GM18951 (cell line): ENCODE measurements around the gene NRXN3.
"Not testable (repeated sequence)": the region's sequence is repeated elsewhere in the genome, so short reads cannot be mapped to it uniquely, and the experiment has no call there.

Experiments
- POLR2A ChIP-seq: IDR thresholded peaks from 4 replicates; pipeline ENCODE4 v1.6.1; 2011; ENCODE audit warnings: mild to moderate bottlenecking; ENCODE audit not compliant: insufficient read length, insufficient read depth; ENCODE audit errors: extremely low read depth
- in situ Hi-C: fragments of 300-500 bp; cut with MboI; formaldehyde crosslinking; loops from one replicate; pipeline ENCODE4 v1.12.0; 2022; ENCODE audit warnings: low sequenced_read_pairs, mixed read lengths, inconsistent platforms; ENCODE audit not compliant: unreplicated experiment

Gene NRXN3

GRCh38 chr14:78535041-78535440 is 364.9 kb downstream of the NRXN3 start:
- no peak for TF ChIP-seq POLR2A

GRCh38 chr14:78541788-78542187 is 371.6 kb downstream of the NRXN3 start:
- in situ Hi-C loops = not testable (repeated sequence)

More at GRCh38 chr14:78535041-78535440, 364.9 kb downstream of the NRXN3 start:
- in situ Hi-C loops = no loop called here

GRCh38 chr14:78543433-78543832 is 373.3 kb downstream of the NRXN3 start:
- in situ Hi-C loops = no loop called here
- TF ChIP-seq POLR2A = no peak

GRCh38 chr14:78561074-78561473 is 390.9 kb downstream of the NRXN3 start:
- in situ Hi-C loops = no loop called here
- no peak for TF ChIP-seq POLR2A

- TF ChIP-seq POLR2A = no peak
- in situ Hi-C loops = no loop called here
Observed at GRCh38 chr14:78566026-78566858, 396.1 kb downstream of the NRXN3 start.

- no peak for TF ChIP-seq POLR2A
- in situ Hi-C loops = no loop called here
Observed at GRCh38 chr14:78566859-78567172, 396.6 kb downstream of the NRXN3 start.

- in situ Hi-C loops = no loop called here
- TF ChIP-seq POLR2A = no peak
Observed at GRCh38 chr14:78567343-78567742, 397.2 kb downstream of the NRXN3 start.

GRCh38 chr14:78573736-78574135 is 403.6 kb downstream of the NRXN3 start:
- in situ Hi-C loops = not testable (repeated sequence)

GRCh38 chr14:78576437-78577166 is 406.4 kb downstream of the NRXN3 start:
- in situ Hi-C loops = loop anchor here (25.0 kb wide), 1 partner anchor 714 kb away; no protein-coding TSS in a partner anchor
- TF ChIP-seq POLR2A = no peak

GRCh38 chr14:78581229-78581628 is 411.1 kb downstream of the NRXN3 start:
- in situ Hi-C loops = loop anchor here (25.0 kb wide), 1 partner anchor 719 kb away; no protein-coding TSS in a partner anchor
- no peak for TF ChIP-seq POLR2A

- TF ChIP-seq POLR2A = no peak
- in situ Hi-C loops = loop anchor here (25.0 kb wide), 1 partner anchor 724 kb away; no protein-coding TSS in a partner anchor
Observed at GRCh38 chr14:78586681-78587080, 416.5 kb downstream of the NRXN3 start.

- TF ChIP-seq POLR2A = no peak
Observed at GRCh38 chr14:78588906-78589305, 418.7 kb downstream of the NRXN3 start.

GRCh38 chr14:78592616-78593219 is 422.5 kb downstream of the NRXN3 start:
- in situ Hi-C loops = loop anchor here (25.0 kb wide), 1 partner anchor 730 kb away; no protein-coding TSS in a partner anchor
- no peak for TF ChIP-seq POLR2A

More at GRCh38 chr14:78588906-78589305, 418.7 kb downstream of the NRXN3 start:
- in situ Hi-C loops = loop anchor here (25.0 kb wide), 1 partner anchor 727 kb away; no protein-coding TSS in a partner anchor

GRCh38 chr14:78593949-78594348 is 423.8 kb downstream of the NRXN3 start:
- TF ChIP-seq POLR2A = no peak
- in situ Hi-C loops = loop anchor here (25.0 kb wide), 1 partner anchor 732 kb away; no protein-coding TSS in a partner anchor

- TF ChIP-seq POLR2A = no peak
- in situ Hi-C loops = loop anchor here (25.0 kb wide), 1 partner anchor 733 kb away; no protein-coding TSS in a partner anchor
Observed at GRCh38 chr14:78595797-78596196, 425.6 kb downstream of the NRXN3 start.
